Measurements from ENCODE around the gene FAM117B. TPM values are rescaled to one million over a fixed set of nuclear protein-coding genes. Genes with fewer than 3 reads are reported as not detected.
"Not testable (repeated sequence)": the region's sequence is repeated elsewhere in the genome, so short reads cannot be mapped to it uniquely, and the experiment has no call there.

The FAM117B gene
- total RNA-seq, 2 experiments from 2014 or later = 23.0 to 24.9 TPM

DNA sequence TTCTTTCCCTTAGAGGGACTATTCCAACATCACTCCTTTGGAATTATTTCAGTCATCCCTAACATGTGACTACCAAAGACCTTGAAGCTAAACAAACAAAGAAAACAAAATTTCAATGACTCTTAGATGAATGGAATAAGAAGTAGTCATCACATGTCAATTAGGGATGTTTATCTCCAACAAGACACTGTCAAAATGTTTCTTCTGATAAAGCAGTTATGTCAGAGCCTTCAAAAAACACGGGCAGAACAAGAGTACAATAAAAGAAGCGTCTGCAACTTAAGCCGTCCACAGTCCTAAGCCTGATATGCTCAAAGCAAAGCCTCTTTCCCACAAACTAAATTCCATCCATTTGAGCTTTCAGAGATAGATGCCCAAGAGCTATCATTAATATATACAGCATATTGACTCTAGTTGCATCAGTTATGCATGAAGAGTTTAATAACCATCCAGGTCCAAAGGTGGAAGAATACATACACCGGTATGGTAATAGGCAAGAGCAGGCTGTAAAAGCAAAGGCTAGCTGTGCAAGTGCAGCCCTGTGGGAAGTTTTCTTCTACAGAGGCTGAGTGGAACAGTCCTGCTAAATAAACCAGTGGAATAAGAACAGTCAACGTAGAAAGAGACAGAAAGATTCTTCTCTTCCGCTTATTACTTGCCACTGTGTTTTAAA is 138.7 kb downstream of the FAM117B start:
- no peak for DNase-seq
- POLR2A ChIA-PET = no interaction called here
- Mint-ChIP-seq H3K9me3 (no peaks in the 10 kb centered on the region), H3K36me3 (ENCODE audit: low read depth) (peaks cover 39% of the 10 kb centered on the region), H3K27ac (no peak overlapping the region), H3K27me3 (no peaks in the 10 kb centered on the region), H3K4me3 (no peak overlapping the region), H3K4me1 (no peaks in the 10 kb centered on the region)
- CTCF ChIA-PET = interaction anchor here (1.0 kb wide), 1 partner anchor 32 kb away, joined by 3 read pairs; no protein-coding TSS in a partner anchor

GRCh38 chr2:202774104-202774503 is 139.3 kb downstream of the FAM117B start:
- Mint-ChIP-seq H3K4me3 (no peak overlapping the region), H3K9me3 (no peaks in the 10 kb centered on the region), H3K27me3 (no peaks in the 10 kb centered on the region), H3K4me1 (no peaks in the 10 kb centered on the region), H3K36me3 (ENCODE audit: low read depth) (peaks cover 45% of the 10 kb centered on the region), H3K27ac (no peak overlapping the region)
- CTCF ChIA-PET = interaction anchor here (1.0 kb wide), 1 partner anchor 32 kb away, joined by 3 read pairs; no protein-coding TSS in a partner anchor
- POLR2A ChIA-PET = no interaction called here
- DNase-seq = no peak

DNA sequence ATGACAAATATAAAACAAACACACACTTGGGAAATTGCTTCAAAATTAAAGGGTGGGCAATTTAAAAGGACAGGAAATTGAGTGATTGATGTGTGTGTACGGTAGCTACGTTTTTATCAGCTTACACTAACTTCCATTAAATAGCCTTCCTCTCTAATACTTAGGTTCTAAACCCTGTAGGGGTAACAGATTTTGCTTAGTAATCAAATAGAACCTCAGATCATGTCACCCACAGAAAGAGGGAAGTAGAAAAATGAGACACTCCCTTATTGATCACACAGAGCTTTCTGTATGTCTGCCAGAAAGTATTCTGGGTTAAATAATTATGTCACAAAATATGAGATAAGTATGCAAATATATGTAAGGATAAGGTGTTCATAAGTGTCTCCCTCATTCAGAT is 143.4 kb downstream of the FAM117B start:
- Mint-ChIP-seq H3K27me3 (no peaks in the 10 kb centered on the region), H3K36me3 (ENCODE audit: low read depth) (peaks cover 50% of the 10 kb centered on the region), H3K4me1 (peaks cover 5% of the 10 kb centered on the region), H3K9me3 (peaks cover 2% of the 10 kb centered on the region), H3K4me3 (no peak overlapping the region), H3K27ac (no peak overlapping the region)
- ChIA-PET POLR2A (no interaction called here), CTCF (no interaction called here)
- DNase-seq = no peak

GRCh38 chr2:202780514-202781021 is 145.8 kb downstream of the FAM117B start:
- ChIA-PET POLR2A (no interaction called here), CTCF (no interaction called here)
- H3K9me3 Mint-ChIP-seq = peaks cover 2% of the 10 kb centered on the region
- H3K4me1 Mint-ChIP-seq = peaks cover 5% of the 10 kb centered on the region
- no peak overlapping the region for H3K4me3 Mint-ChIP-seq
- H3K27me3 Mint-ChIP-seq = no peaks in the 10 kb centered on the region
- DNase-seq = no peak
- peaks cover 52% of the 10 kb centered on the region for H3K36me3 Mint-ChIP-seq (ENCODE audit: low read depth)
- H3K27ac Mint-ChIP-seq = no peak overlapping the region

DNA sequence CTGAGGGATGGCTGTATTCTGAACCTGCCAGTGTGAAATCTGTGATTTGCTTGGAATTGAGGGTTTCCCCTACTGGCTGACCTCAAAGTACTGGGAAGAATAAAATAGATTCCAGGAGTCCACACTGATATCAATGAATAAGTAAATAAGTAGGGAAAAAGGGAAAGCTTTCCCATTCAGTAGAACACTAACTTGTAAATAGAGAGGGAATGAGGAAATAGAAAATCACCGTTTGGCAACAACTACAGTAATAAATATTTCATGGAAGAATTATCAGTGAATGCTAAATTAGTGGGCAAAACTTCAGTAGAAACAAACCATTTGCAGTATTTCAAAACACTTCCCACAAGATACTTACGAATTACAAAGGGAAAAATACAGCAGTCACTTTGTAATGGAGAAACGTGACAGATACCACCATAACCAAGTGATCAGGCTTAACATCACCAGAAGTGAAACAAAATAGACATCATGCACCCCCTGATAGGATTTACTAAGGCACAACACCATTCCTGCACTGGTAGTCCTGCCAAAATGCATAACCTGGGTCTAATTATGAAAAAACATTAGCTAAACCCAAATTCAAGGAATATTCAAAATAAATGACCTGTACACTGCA is 148.3 kb downstream of the FAM117B start:
- H3K36me3 Mint-ChIP-seq (ENCODE audit: low read depth) = peaks cover 55% of the 10 kb centered on the region
- H3K9me3 Mint-ChIP-seq = peaks cover 2% of the 10 kb centered on the region
- H3K27ac Mint-ChIP-seq = peak overlapping the region; percentile 57
- ChIA-PET POLR2A (no interaction called here), CTCF (no interaction called here)
- H3K4me1 Mint-ChIP-seq = peaks cover 5% of the 10 kb centered on the region
- no peak overlapping the region for H3K4me3 Mint-ChIP-seq
- no peaks in the 10 kb centered on the region for H3K27me3 Mint-ChIP-seq
- DNase-seq = no peak

GRCh38 chr2:202786842-202787241 is 152.1 kb downstream of the FAM117B start:
- no peak for DNase-seq
- Mint-ChIP-seq H3K27me3 (no peaks in the 10 kb centered on the region), H3K4me3 (no peak overlapping the region), H3K9me3 (no peaks in the 10 kb centered on the region), H3K4me1 (no peaks in the 10 kb centered on the region), H3K36me3 (ENCODE audit: low read depth) (peaks cover 43% of the 10 kb centered on the region), H3K27ac (no peak overlapping the region)
- ChIA-PET POLR2A (no interaction called here), CTCF (interaction anchor here (0.6 to 0.9 kb wide), 2 partner anchors 21 to 128 kb away, joined by 3 to 5 read pairs; no protein-coding TSS in a partner anchor)

DNA sequence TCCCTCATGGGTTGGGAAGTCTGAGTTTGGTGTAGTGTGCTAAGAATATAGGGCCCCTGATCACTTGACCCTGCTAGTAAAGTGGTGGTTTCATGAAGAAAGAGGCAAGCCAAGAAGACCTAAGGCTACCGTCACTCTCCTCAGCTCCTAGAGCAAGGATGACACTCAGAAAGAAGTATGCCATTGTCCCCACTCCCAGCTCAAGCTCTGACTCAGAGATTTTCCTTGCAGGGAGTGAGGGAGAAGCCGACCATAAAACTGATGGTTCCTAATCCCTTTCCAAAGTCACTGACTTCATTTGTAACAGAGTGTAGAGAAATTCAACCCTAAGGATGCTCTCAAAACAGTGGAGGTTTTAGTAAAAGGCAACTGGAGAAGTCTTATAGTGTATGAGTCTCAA is 155.9 kb downstream of the FAM117B start:
- H3K9me3 Mint-ChIP-seq = no peaks in the 10 kb centered on the region
- no peak for DNase-seq
- H3K4me3 Mint-ChIP-seq = no peak overlapping the region
- no peaks in the 10 kb centered on the region for H3K27me3 Mint-ChIP-seq
- H3K4me1 Mint-ChIP-seq = no peaks in the 10 kb centered on the region
- CTCF ChIA-PET = interaction anchor here (1.2 kb wide), 1 partner anchor 17 kb away, joined by 3 read pairs; no protein-coding TSS in a partner anchor
- peaks cover 30% of the 10 kb centered on the region for H3K36me3 Mint-ChIP-seq (ENCODE audit: low read depth)
- no peak overlapping the region for H3K27ac Mint-ChIP-seq
- POLR2A ChIA-PET = no interaction called here

DNA sequence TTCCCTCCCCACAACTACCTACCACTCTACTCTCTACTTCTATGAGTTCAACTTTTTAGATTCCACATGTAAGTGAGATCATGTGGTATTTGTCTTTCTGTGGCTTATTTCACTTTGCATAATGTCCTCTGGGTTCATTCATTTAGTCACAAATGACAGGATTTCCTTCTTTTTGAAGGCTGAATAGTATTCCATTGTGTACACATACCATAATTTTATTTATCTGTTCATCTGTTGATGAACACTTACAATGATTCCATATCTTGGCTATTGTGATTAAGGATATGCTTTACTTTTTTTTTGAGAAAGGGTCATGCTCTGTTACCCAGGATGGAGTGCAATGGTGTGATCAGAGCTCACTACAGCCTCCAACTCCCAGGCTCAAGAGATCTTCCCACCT is 163.2 kb downstream of the FAM117B start:
- Mint-ChIP-seq H3K4me1 (no peaks in the 10 kb centered on the region), H3K9me3 (peaks cover 9% of the 10 kb centered on the region), H3K27ac (no peak overlapping the region), H3K4me3 (no peak overlapping the region), H3K36me3 (ENCODE audit: low read depth) (peaks cover 16% of the 10 kb centered on the region), H3K27me3 (no peaks in the 10 kb centered on the region)
- ChIA-PET CTCF (no interaction called here), POLR2A (no interaction called here)
- no peak for DNase-seq

GRCh38 chr2:202805911-202806310 is 171.1 kb downstream of the FAM117B start:
- H3K4me1 Mint-ChIP-seq, POLR2A ChIA-PET, H3K27ac Mint-ChIP-seq, H3K27me3 Mint-ChIP-seq, H3K4me3 Mint-ChIP-seq, DNase-seq, CTCF ChIA-PET, H3K9me3 Mint-ChIP-seq: not testable (repeated sequence)
- H3K36me3 Mint-ChIP-seq (ENCODE audit: low read depth) = peaks cover 24% of the 10 kb centered on the region

DNA sequence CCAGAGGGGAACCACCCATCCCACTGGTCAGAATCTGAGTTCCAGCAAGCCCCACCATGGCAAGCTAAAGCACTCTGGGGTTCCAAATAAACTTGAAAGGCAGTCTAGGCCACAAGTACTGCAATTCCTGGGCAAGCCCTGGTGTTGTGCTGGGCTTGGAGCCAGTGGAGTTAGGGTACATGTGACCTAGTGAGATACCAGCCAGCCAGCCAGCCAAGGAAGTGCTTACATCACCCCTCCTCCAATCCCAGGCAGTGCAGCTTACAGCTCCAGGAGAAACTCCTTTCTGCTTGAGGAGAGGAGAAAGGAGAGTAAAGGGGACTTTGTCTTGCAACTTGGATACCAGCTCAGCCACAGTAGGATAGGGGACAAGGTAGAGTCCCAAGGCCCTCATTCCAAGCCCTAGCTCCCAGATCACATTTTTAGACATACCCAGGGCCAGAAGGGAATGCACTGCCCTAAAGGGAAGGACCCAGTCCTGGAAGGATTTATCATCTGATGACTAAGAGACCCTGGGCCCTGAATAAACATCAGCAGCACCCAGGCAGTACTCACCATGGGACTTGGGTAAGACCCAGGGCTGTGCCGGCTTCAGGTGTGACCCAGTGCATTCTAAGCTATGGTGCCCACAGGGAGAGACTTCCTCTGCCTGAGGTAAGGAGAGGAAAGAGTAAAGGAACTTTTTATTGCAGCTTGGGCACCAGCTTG is 172.8 kb downstream of the FAM117B start:
- H3K4me1 Mint-ChIP-seq, H3K27ac Mint-ChIP-seq, H3K4me3 Mint-ChIP-seq, H3K27me3 Mint-ChIP-seq, DNase-seq, POLR2A ChIA-PET: not testable (repeated sequence)
- peaks cover 27% of the 10 kb centered on the region for H3K36me3 Mint-ChIP-seq (ENCODE audit: low read depth)
- CTCF ChIA-PET = interaction anchor here (0.9 to 1.2 kb wide), 2 partner anchors 16 to 21 kb away, joined by 3 read pairs; no protein-coding TSS in a partner anchor
- H3K9me3 Mint-ChIP-seq = peaks cover 13% of the 10 kb centered on the region

- ChIA-PET POLR2A (no interaction called here), CTCF (interaction anchor here (0.9 kb wide), 1 partner anchor 17 kb away, joined by 3 read pairs; no protein-coding TSS in a partner anchor)
- Mint-ChIP-seq H3K27ac (no peak overlapping the region), H3K27me3 (no peaks in the 10 kb centered on the region), H3K36me3 (ENCODE audit: low read depth) (peaks cover 23% of the 10 kb centered on the region), H3K9me3 (peaks cover 16% of the 10 kb centered on the region), H3K4me3 (no peak overlapping the region), H3K4me1 (no peaks in the 10 kb centered on the region)
- DNase-seq = no peak
Observed at GRCh38 chr2:202808754-202809153, 174.0 kb downstream of the FAM117B start.

DNA sequence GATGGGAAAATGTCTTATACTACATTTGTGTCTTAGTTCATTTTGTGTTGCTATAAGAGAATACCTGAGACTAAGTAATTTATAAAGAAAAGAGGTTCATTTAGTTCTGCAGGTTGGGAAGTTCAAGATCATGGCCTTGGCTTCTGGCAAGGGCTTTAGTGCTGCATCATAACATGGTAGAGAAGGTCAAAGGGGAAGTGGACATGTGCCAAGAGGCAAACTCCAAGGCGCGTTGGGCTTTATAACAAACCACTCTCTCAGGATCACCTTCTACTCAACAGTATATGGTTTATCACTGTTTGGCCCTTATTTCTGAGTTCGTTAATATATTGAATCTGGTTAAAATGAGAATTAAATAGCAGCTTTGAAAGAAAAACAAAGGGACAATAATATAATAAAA is 178.6 kb downstream of the FAM117B start:
- no peaks in the 10 kb centered on the region for H3K27me3 Mint-ChIP-seq
- POLR2A ChIA-PET = no interaction called here
- CTCF ChIA-PET = no interaction called here

DNA sequence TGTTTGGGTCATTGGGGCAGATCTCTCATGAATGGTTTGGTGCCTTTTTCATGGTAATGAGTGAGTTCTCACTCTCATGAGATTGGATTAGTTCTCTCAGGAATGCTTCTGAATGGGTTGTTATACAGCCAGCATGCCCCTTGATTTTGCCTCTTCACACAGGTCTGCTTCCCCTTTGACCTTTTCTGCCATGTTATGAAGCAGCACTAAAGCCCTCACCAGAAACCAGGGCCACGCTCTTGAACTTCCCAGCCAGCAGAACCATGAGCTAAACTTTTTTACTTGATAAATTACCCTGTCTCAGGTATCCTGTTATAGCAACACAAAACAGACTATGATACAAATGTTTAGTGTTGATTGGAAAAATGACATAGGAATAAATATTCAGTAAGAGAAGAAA is 179.5 kb downstream of the FAM117B start:
- no peak overlapping the region for H3K27ac Mint-ChIP-seq
- no peak overlapping the region for H3K4me3 Mint-ChIP-seq
- H3K27me3 Mint-ChIP-seq = no peaks in the 10 kb centered on the region
- peaks cover 17% of the 10 kb centered on the region for H3K9me3 Mint-ChIP-seq
- ChIA-PET CTCF (interaction anchor here (0.6 to 0.8 kb wide), 2 partner anchors 13 to 94 kb away, joined by 3 read pairs; no protein-coding TSS in a partner anchor), POLR2A (no interaction called here)
- peaks cover 20% of the 10 kb centered on the region for H3K36me3 Mint-ChIP-seq (ENCODE audit: low read depth)
- no peak for DNase-seq
- no peaks in the 10 kb centered on the region for H3K4me1 Mint-ChIP-seq

More for the DNA sequence above, 178.6 kb downstream of the FAM117B start:
- no peaks in the 10 kb centered on the region for H3K4me1 Mint-ChIP-seq
- peaks cover 27% of the 10 kb centered on the region for H3K36me3 Mint-ChIP-seq (ENCODE audit: low read depth)
- H3K27ac Mint-ChIP-seq = no peak overlapping the region
- no peak for DNase-seq
- H3K9me3 Mint-ChIP-seq = peaks cover 20% of the 10 kb centered on the region
- H3K4me3 Mint-ChIP-seq = no peak overlapping the region
